GM21619 (cell line): ENCODE results near the gene DEPP1.

Experiments used
- ATAC-seq: cut with Tn5 transposase; IDR thresholded peaks from one replicate; pipeline ENCODE4 v1.9.1; 2021; ENCODE audit not compliant: unreplicated experiment

Gene DEPP1

GRCh38 chr10:44934416-44935200 lies 44.0 kb downstream of the DEPP1 start:
- no peak for ATAC-seq

- ATAC-seq: no peak
These were observed 44.9 kb downstream of the DEPP1 start for GRCh38 chr10:44933451-44934321.

GRCh38 chr10:44932517-44933450 lies 45.8 kb downstream of the DEPP1 start:
- ATAC-seq: peak; percentile 97

- no peak for ATAC-seq
These were observed 46.7 kb downstream of the DEPP1 start for GRCh38 chr10:44931621-44932516.

- ATAC-seq: no peak
These were observed 47.5 kb downstream of the DEPP1 start for GRCh38 chr10:44930904-44931620.

GRCh38 chr10:44929356-44930255 lies 49.0 kb downstream of the DEPP1 start:
- no peak for ATAC-seq

- no peak for ATAC-seq
These were observed 50.1 kb downstream of the DEPP1 start for GRCh38 chr10:44928462-44928861.

GRCh38 chr10:44927352-44927751 lies 51.3 kb downstream of the DEPP1 start:
- ATAC-seq: no peak

- ATAC-seq: no peak
These were observed 51.8 kb downstream of the DEPP1 start for GRCh38 chr10:44926751-44927351.
